GM23338 (cell line): ENCODE data around the gene KIF1A. TPM values are rescaled to one million over a fixed set of nuclear protein-coding genes. Genes with fewer than 3 reads are reported as not detected.

Experiments
- ATAC-seq: fragments of 200-7000 bp; cut with Tn5 transposase; 3 replicates; pipeline ENCODE4 v1.9.1; 2020
- DNase-seq: peaks from one replicate; pipeline ENCODE4 v3.0.0-alpha.2; 2015; ENCODE audit warnings: low spot score
- H2AFZ ChIP-seq: fragments of 200-600 bp; sonication (generic); 2 replicates; pipeline ENCODE4 v1.8.0; 2016; ENCODE audit warnings: antibody characterized with exemption, mild to moderate bottlenecking, moderate library complexity
- H3F3A ChIP-seq: fragments of 200-600 bp; sonication (generic); replicated peaks from 2 replicates; pipeline ENCODE4 v1.8.0; 2017; ENCODE audit warnings: antibody characterized with exemption, mixed run types, low read depth
- H3K27ac ChIP-seq: fragments of 200-600 bp; sonication (generic); 2 replicates; pipeline ENCODE4 v1.6.1; 2016; ENCODE audit warnings: low read depth
- H3K27me3 ChIP-seq: fragments of 200-600 bp; sonication (generic); 2 replicates; pipeline ENCODE4 v1.8.0; 2016; ENCODE audit warnings: mild to moderate bottlenecking, mixed run types, moderate library complexity; ENCODE audit not compliant: insufficient read depth
- H3K36me3 ChIP-seq: fragments of 200-600 bp; sonication (generic); 2 replicates; pipeline ENCODE4 v1.8.0; 2016; ENCODE audit warnings: mild to moderate bottlenecking; ENCODE audit not compliant: insufficient read depth
- H3K4me1 ChIP-seq: fragments of 200-600 bp; sonication (generic); 2 replicates; pipeline ENCODE4 v1.8.0; 2016; ENCODE audit warnings: mild to moderate bottlenecking, moderate library complexity; ENCODE audit not compliant: insufficient read depth
- H3K4me2 ChIP-seq: fragments of 200-600 bp; sonication (generic); 2 replicates; pipeline ENCODE4 v1.7.1; 2017; ENCODE audit warnings: mixed run types
- H3K4me3 ChIP-seq: fragments of 200-600 bp; sonication (generic); 2 replicates; pipeline ENCODE4 v1.6.1; 2016; ENCODE audit warnings: mixed run types
- H3K79me2 ChIP-seq: fragments of 200-600 bp; sonication (generic); replicated peaks from 2 replicates; pipeline ENCODE4 v1.8.0; 2017; ENCODE audit warnings: mild to moderate bottlenecking; ENCODE audit not compliant: insufficient read depth
- H3K9me2 ChIP-seq: fragments of 200-600 bp; sonication (generic); 2 replicates; pipeline ENCODE4 v1.8.0; 2017; ENCODE audit not compliant: insufficient read depth
- H4K20me1 ChIP-seq: fragments of 200-600 bp; sonication (generic); replicated peaks from 2 replicates; pipeline ENCODE4 v1.8.0; 2017; ENCODE audit warnings: mild to moderate bottlenecking; ENCODE audit not compliant: insufficient read depth
- H3K27ac Mint-ChIP-seq: 2 replicates; pipeline ENCODE4 v1.8.0; 2020; ENCODE audit warnings: inconsistent platforms, mild to moderate bottlenecking, moderate library complexity, mixed read lengths
- H3K27me3 Mint-ChIP-seq: 3 replicates; pipeline ENCODE4 v1.8.0; 2022; ENCODE audit warnings: low read depth, mild to moderate bottlenecking, moderate library complexity, mixed read lengths, inconsistent platforms; ENCODE audit not compliant: insufficient read depth, poor library complexity
- H3K36me3 Mint-ChIP-seq: 3 replicates; pipeline ENCODE4 v1.8.0; 2021; ENCODE audit warnings: low read depth, mild to moderate bottlenecking, inconsistent platforms, moderate library complexity, mixed read lengths
- H3K4me1 Mint-ChIP-seq: 3 replicates; pipeline ENCODE4 v1.8.0; 2020; ENCODE audit warnings: mild to moderate bottlenecking, inconsistent platforms, mixed read lengths
- H3K4me3 Mint-ChIP-seq: 3 replicates; pipeline ENCODE4 v1.8.0; 2021; ENCODE audit warnings: moderate library complexity, mild to moderate bottlenecking, inconsistent platforms, mixed read lengths
- H3K9me3 Mint-ChIP-seq: 3 replicates; pipeline ENCODE4 v1.8.0; 2020; ENCODE audit warnings: moderate library complexity, mild to moderate bottlenecking, inconsistent platforms, mixed read lengths
- CREB1 ChIP-seq: fragments of 250-450 bp; sonication (Bioruptor Pico); IDR thresholded peaks from 2 replicates; pipeline ENCODE4 v1.5.0; 2020; ENCODE audit warnings: low read depth, mild to moderate bottlenecking, moderate library complexity
- EZH2 ChIP-seq: fragments of 200-600 bp; sonication (generic); IDR thresholded peaks from one replicate; pipeline ENCODE4 v1.8.0; 2017; ENCODE audit warnings: antibody characterized with exemption, mild to moderate bottlenecking, low read depth; ENCODE audit not compliant: unreplicated experiment
- JUNB ChIP-seq: IDR thresholded peaks from one replicate; pipeline ENCODE4 v1.6.1; 2016; ENCODE audit warnings: antibody characterized with exemption; ENCODE audit not compliant: unreplicated experiment
- NANOG ChIP-seq: IDR thresholded peaks from 2 replicates; pipeline ENCODE4 v1.6.1; 2016; ENCODE audit warnings: antibody characterized with exemption, borderline replicate concordance
- POLR2AphosphoS5 ChIP-seq: IDR thresholded peaks from 2 replicates; pipeline ENCODE4 v1.6.1; 2016; ENCODE audit warnings: antibody characterized with exemption, low read depth
- REST ChIP-seq: IDR thresholded peaks from one replicate; pipeline ENCODE4 v1.6.1; 2018; ENCODE audit warnings: antibody characterized with exemption; ENCODE audit not compliant: unreplicated experiment
- ZNF114 ChIP-seq: fragments of 250-450 bp; sonication (Bioruptor Pico); IDR thresholded peaks from 2 replicates; pipeline ENCODE4 v1.5.0; 2020; ENCODE audit warnings: mild to moderate bottlenecking, moderate library complexity
- ZNF462 ChIP-seq: fragments of 250-450 bp; sonication (Bioruptor Pico); IDR thresholded peaks from 2 replicates; pipeline ENCODE4 v1.5.0; 2020; ENCODE audit warnings: mild to moderate bottlenecking, moderate library complexity
- polyA plus RNA-seq: library from polyadenylated mRNA; unstranded; fragments of >200 nt; fragmentation: Nextera tagmentation; extraction: Ambion mirVana; gene quantifications from 2 replicates; pipeline ENCODE4 v1.2.1, GENCODE V29; 2016
- total RNA-seq: library from RNA; depleted of rRNA; stranded (reverse); fragments of >200 nt; shearing (Covaris generic); gene quantifications from 2 replicates; pipeline ENCODE4 v1.2.3, GENCODE V29; 2014

KIF1A gene
- total and polyA plus RNA-seq, 2 experiments from 2014 or later, result 169 to 214 TPM

- TF ChIP-seq ZNF462 (CRISPR knock-in tag) (no peak), NANOG (no peak), CREB1 (no peak), JUNB (no peak)
These were observed 83.5 kb downstream of the KIF1A start (continued) for GRCh38 chr2:240736281-240737250.

- Mint-ChIP-seq H3K27ac (no peak overlapping the region), H3K27me3 (peaks cover 29% of the 10 kb centered on the region), H3K4me1 (no peaks in the 10 kb centered on the region), H3K36me3 (peaks cover 69% of the 10 kb centered on the region), H3K9me3 (no peaks in the 10 kb centered on the region), H3K4me3 (no peak overlapping the region)
- H3K4me1 ChIP-seq, result no peaks in the 10 kb centered on the region
- H3F3A ChIP-seq, result no peaks in the 10 kb centered on the region
- no peak overlapping the region for H2AFZ ChIP-seq
- ATAC-seq (no peak), DNase-seq (no peak)
- H4K20me1 ChIP-seq, result no peaks in the 10 kb centered on the region
- H3K27ac ChIP-seq, result no peak overlapping the region
- H3K9me2 ChIP-seq, result no peaks in the 10 kb centered on the region
- H3K79me2 ChIP-seq, result no peaks in the 10 kb centered on the region
- H3K36me3 ChIP-seq, result no peaks in the 10 kb centered on the region
- H3K4me2 ChIP-seq, result no peak overlapping the region
- no peaks in the 10 kb centered on the region for H3K27me3 ChIP-seq
- H3K4me3 ChIP-seq, result no peak overlapping the region
- TF ChIP-seq POLR2AphosphoS5 (no peak), EZH2 (no peak), REST (no peak), ZNF114 (CRISPR knock-in tag) (no peak)
These were observed 84.5 kb downstream of the KIF1A start for GRCh38 chr2:240735476-240735875.
